Measurements from ENCODE around the gene RBL2.

Gene RBL2

DNA sequence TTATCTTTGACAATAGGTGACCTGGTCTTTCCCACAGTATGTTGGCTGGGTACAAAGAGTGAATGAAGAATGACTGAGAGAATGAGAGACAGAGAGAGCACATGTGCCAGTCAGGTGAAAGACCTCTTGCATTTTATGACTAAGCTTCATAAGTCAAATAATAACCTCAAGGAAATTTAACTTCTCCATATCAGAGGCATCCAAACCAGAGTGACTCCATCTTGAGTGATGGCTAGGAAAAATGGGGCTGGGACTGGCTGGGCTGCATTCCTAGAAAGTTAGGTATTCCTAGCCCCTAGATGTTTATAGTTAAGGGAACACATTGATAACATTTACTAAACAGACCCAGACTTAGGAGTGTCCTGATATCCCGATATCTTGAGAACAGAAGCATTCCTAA is 3.9 kb upstream of the RBL2 start:
- no peak overlapping the region for H2AFZ ChIP-seq (ENCODE audit: low read length)
- H3K79me2 ChIP-seq (ENCODE audit: insufficient read depth, low read length): peaks cover 10% of the 10 kb centered on the region; the same call in 1 of the 2 replicates
- H3K9me3 ChIP-seq (ENCODE audit: insufficient read depth, low read depth, low read length): no peaks in the 10 kb centered on the region
- peaks cover 5% of the 10 kb centered on the region for H3K4me1 ChIP-seq (ENCODE audit: insufficient read depth, low read length, poor library complexity, severe bottlenecking)
- H3K9me2 ChIP-seq (replicated peaks; ENCODE audit: low read depth, low read length): no peaks in the 10 kb centered on the region
- peaks cover 14% of the 10 kb centered on the region for H3K27me3 ChIP-seq (ENCODE audit: insufficient read depth, low read length, poor library complexity, severe bottlenecking)
- H3K36me3 ChIP-seq (ENCODE audit: insufficient read depth, low read length): no peaks in the 10 kb centered on the region
- no peak overlapping the region for H3K9ac ChIP-seq (ENCODE audit: low read depth, low read length, poor library complexity, severe bottlenecking)
- no peak for TF ChIP-seq EZH2phosphoT487 (IDR thresholded peaks at IDR 0.05; ENCODE audit: borderline replicate concordance)
- TF ChIP-seq, protein P1, sequence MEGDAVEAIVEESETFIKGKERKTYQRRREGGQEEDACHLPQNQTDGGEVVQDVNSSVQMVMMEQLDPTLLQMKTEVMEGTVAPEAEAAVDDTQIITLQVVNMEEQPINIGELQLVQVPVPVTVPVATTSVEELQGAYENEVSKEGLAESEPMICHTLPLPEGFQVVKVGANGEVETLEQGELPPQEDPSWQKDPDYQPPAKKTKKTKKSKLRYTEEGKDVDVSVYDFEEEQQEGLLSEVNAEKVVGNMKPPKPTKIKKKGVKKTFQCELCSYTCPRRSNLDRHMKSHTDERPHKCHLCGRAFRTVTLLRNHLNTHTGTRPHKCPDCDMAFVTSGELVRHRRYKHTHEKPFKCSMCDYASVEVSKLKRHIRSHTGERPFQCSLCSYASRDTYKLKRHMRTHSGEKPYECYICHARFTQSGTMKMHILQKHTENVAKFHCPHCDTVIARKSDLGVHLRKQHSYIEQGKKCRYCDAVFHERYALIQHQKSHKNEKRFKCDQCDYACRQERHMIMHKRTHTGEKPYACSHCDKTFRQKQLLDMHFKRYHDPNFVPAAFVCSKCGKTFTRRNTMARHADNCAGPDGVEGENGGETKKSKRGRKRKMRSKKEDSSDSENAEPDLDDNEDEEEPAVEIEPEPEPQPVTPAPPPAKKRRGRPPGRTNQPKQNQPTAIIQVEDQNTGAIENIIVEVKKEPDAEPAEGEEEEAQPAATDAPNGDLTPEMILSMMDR (conservative IDR thresholded peaks at IDR 0.05; ENCODE audit: low read length): no peak
- H3K4me2 ChIP-seq (ENCODE audit: low read depth, low read length, poor library complexity, severe bottlenecking): no peak overlapping the region
- H3K4me3 ChIP-seq (ENCODE audit: low read length, poor library complexity, severe bottlenecking): no peak overlapping the region
- H4K20me1 ChIP-seq (ENCODE audit: insufficient read depth, low read length, poor library complexity, severe bottlenecking): peaks cover 4% of the 10 kb centered on the region
- no peaks in the 10 kb centered on the region for H3F3A ChIP-seq (ENCODE audit: low read depth)

DNA sequence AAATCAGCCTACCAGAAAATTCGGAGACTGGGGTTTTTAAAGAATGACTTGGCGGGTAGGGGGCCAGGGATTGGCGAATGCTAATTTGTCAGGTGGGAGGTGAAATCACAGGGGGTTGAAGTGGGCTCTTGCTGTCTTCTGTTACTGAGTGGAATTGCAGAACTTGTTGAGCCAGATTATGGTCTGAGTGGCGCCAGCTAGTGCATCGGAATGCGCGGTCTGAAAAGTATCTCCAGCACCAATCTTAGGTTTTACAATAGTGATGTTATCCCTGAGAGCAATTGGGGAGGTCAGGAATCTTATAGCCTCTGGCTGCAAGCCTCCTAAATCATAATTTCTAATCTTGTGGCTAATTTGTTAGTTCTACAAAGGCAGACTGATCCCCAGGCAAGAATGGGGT is 762 bp upstream of the RBL2 start:
- H3F3A ChIP-seq (ENCODE audit: low read depth): no peaks in the 10 kb centered on the region
- H3K9ac ChIP-seq (ENCODE audit: low read depth, low read length, poor library complexity, severe bottlenecking): no peak overlapping the region
- no peaks in the 10 kb centered on the region for H3K36me3 ChIP-seq (ENCODE audit: insufficient read depth, low read length)
- no peaks in the 10 kb centered on the region for H3K9me3 ChIP-seq (ENCODE audit: insufficient read depth, low read depth, low read length)
- H3K4me1 ChIP-seq (ENCODE audit: insufficient read depth, low read length, poor library complexity, severe bottlenecking): peaks cover 18% of the 10 kb centered on the region
- H4K20me1 ChIP-seq (ENCODE audit: insufficient read depth, low read length, poor library complexity, severe bottlenecking): peaks cover 26% of the 10 kb centered on the region
- TF ChIP-seq, protein P1 (conservative IDR thresholded peaks at IDR 0.05; ENCODE audit: low read length): no peak
- no peak for TF ChIP-seq EZH2phosphoT487 (IDR thresholded peaks at IDR 0.05; ENCODE audit: borderline replicate concordance)
- no peaks in the 10 kb centered on the region for H3K9me2 ChIP-seq (replicated peaks; ENCODE audit: low read depth, low read length)
- peak overlapping the region; percentile 94 for H3K4me3 ChIP-seq (ENCODE audit: low read length, poor library complexity, severe bottlenecking)
- peak overlapping the region; percentile 83 for H3K4me2 ChIP-seq (ENCODE audit: low read depth, low read length, poor library complexity, severe bottlenecking)
- peaks cover 14% of the 10 kb centered on the region for H3K27me3 ChIP-seq (ENCODE audit: insufficient read depth, low read length, poor library complexity, severe bottlenecking)
- peak overlapping the region; percentile 96 for H2AFZ ChIP-seq (ENCODE audit: low read length)
- H3K79me2 ChIP-seq (ENCODE audit: insufficient read depth, low read length): peaks cover 40% of the 10 kb centered on the region

DNA sequence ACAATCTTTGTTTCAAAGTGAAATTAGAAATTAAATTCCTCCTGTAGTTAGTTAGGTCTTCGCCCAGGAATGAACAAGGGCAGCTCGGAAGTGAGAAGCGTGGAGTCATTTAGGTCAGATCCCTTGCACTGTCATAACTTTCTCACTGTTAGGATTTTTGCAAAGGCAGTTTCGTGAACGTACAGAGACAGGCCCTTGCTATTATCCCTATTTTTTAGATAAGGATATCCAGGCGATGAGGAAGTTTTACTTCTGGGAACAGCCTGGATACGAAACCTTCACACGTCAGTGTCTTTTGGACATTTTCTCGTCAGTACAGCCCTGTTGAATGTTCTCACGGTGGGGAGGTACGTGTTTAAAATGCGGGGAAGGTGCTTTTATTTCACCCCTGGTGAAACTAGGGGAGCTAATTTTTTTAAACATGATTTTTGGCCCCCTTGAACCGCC is 318 bp upstream of the RBL2 start:
- Histone ChIP-seq H3K9ac (ENCODE audit: low read depth, low read length, poor library complexity, severe bottlenecking) (peak overlapping the region; percentile 82), H2AFZ (ENCODE audit: low read length) (peak overlapping the region; percentile 96), H3F3A (ENCODE audit: low read depth) (no peaks in the 10 kb centered on the region), H3K4me1 (ENCODE audit: insufficient read depth, low read length, poor library complexity, severe bottlenecking) (peaks cover 18% of the 10 kb centered on the region), H3K79me2 (ENCODE audit: insufficient read depth, low read length) (peaks cover 40% of the 10 kb centered on the region), H4K20me1 (ENCODE audit: insufficient read depth, low read length, poor library complexity, severe bottlenecking) (peaks cover 26% of the 10 kb centered on the region), H3K9me3 (ENCODE audit: insufficient read depth, low read depth, low read length) (no peaks in the 10 kb centered on the region), H3K4me2 (ENCODE audit: low read depth, low read length, poor library complexity, severe bottlenecking) (peak overlapping the region; percentile 83), H3K36me3 (ENCODE audit: insufficient read depth, low read length) (no peaks in the 10 kb centered on the region), H3K4me3 (ENCODE audit: low read length, poor library complexity, severe bottlenecking) (peak overlapping the region; percentile 94), H3K9me2 (replicated peaks; ENCODE audit: low read depth, low read length) (no peaks in the 10 kb centered on the region), H3K27me3 (ENCODE audit: insufficient read depth, low read length, poor library complexity, severe bottlenecking) (peaks cover 14% of the 10 kb centered on the region)
- TF ChIP-seq EZH2phosphoT487 (IDR thresholded peaks at IDR 0.05; ENCODE audit: borderline replicate concordance): no peak
- TF ChIP-seq, protein P1 (conservative IDR thresholded peaks at IDR 0.05; ENCODE audit: low read length): no peak

All from Loucy (cell line).